HCT116 (cell line): Measurements from ENCODE around the gene MUC4. TPM values are rescaled to one million over a fixed set of nuclear protein-coding genes. Genes with fewer than 3 reads are reported as not detected.

ENCODE experiments used
- ATAC-seq: fragments of 200-7000 bp; cut with Tn5 transposase; 2 replicates; pipeline ENCODE4 v1.9.1; 2020; ENCODE audit warnings: mild to moderate bottlenecking, moderate library complexity
- BruUV-seq: library from RNA; stranded (reverse); fragments of 400-500 nt; replicated peaks from 2 replicates; lab custom pipeline; 2021; lab: Mats Ljungman, UMichigan
- CTCF ChIA-PET: fragments of 300-600 bp; sonication (Branson Sonifier 250); formaldehyde crosslinking; loops from one replicate; lab custom pipeline; 2021; ENCODE audit warnings: antibody characterized with exemption; lab: Charles Lee
- POLR2A ChIA-PET: fragments of 300-600, 350-600 bp; sonication (Branson Sonifier 250); formaldehyde crosslinking; loops from one replicate; lab custom pipeline; 2021; ENCODE audit warnings: antibody characterized with exemption; lab: Charles Lee
- RAD21 ChIA-PET, 2 experiments: fragments of 300-600 bp; sonication (Branson Sonifier 250); formaldehyde crosslinking; loops; one replicate each; lab custom pipeline; 2023; ENCODE audit warnings: low total read pairs in 2 of 2; ENCODE audit not compliant: uncharacterized antibody in 2 of 2, unreplicated experiment in 2 of 2, low non-redundant PET in 1 of 2; lab: Charles Lee
- DNase-seq: peaks from one replicate; pipeline ENCODE4 v3.0.0-alpha.2; 2010; ENCODE audit warnings: low read depth, low spot score
- H2AFZ ChIP-seq: fragments of 200-600 bp; shearing (Covaris generic), sonication (generic); 2 replicates; pipeline ENCODE4 v1.6.1; 2017; ENCODE audit warnings: low read depth, mixed run types, mixed read lengths, antibody characterized with exemption, low read length; ENCODE audit not compliant: poor library complexity, severe bottlenecking
- H3K27ac ChIP-seq: 2 replicates; pipeline ENCODE4 v1.5.1; 2012; ENCODE audit warnings: low read depth, low read length
- H3K27me3 ChIP-seq: fragments of 200-600 bp; sonication (generic); 2 replicates; pipeline ENCODE4 v1.6.1; 2016; ENCODE audit warnings: mixed run types, low read length, mixed read lengths; ENCODE audit not compliant: insufficient read depth
- H3K36me3 ChIP-seq, 2 experiments: fragments of 200-500 bp in 1 of 2; fragments of 200-600 bp in 1 of 2; sonication (Bioruptor generic) in 1 of 2; sonication (generic) in 1 of 2; 2 replicates each; pipeline versions ENCODE4 v1.5.1 to v1.6.1; 2014 to 2016; ENCODE audit warnings: low read length in 2 of 2, inconsistent platforms in 1 of 2, mixed read lengths in 1 of 2, mixed run types in 1 of 2; ENCODE audit not compliant: insufficient read depth in 2 of 2, control insufficient read depth in 1 of 2
- H3K4me1 ChIP-seq, 2 experiments: fragments of 200-600 bp in 1 of 2; sonication (generic) in 1 of 2; 2 replicates each; pipeline versions ENCODE4 v1.5.1 to v1.6.1; 2012 to 2017; ENCODE audit warnings: low read length in 2 of 2, inconsistent platforms in 1 of 2, mild to moderate bottlenecking in 1 of 2, mixed read lengths in 1 of 2, mixed run types in 1 of 2, moderate library complexity in 1 of 2; ENCODE audit not compliant: insufficient read depth in 2 of 2, control insufficient read depth in 1 of 2
- H3K4me2 ChIP-seq: fragments of 200-600 bp; sonication (generic); 2 replicates; pipeline ENCODE4 v1.6.1; 2017; ENCODE audit warnings: mixed run types, low read length, mixed read lengths
- H3K4me3 ChIP-seq, 2 experiments: fragments of 200-600 bp in 1 of 2; sonication (generic) in 1 of 2; replicated peaks in 1 of 2; 2 replicates each; pipeline ENCODE4 v1.5.1; 2011 to 2016; ENCODE audit warnings: low read length in 2 of 2, control low read depth in 1 of 2, low read depth in 1 of 2, mild to moderate bottlenecking in 1 of 2, mixed read lengths in 1 of 2, mixed run types in 1 of 2
- H3K79me2 ChIP-seq: fragments of 200-600 bp; sonication (generic); 2 replicates; pipeline ENCODE4 v1.6.1; 2017; ENCODE audit warnings: mild to moderate bottlenecking, mixed run types, low read length, moderate library complexity, mixed read lengths; ENCODE audit not compliant: insufficient read depth
- H3K9ac ChIP-seq: fragments of 200-600 bp; sonication (generic); 2 replicates; pipeline ENCODE4 v1.6.1; 2016; ENCODE audit warnings: low read length, mixed read lengths
- H3K9me2 ChIP-seq: fragments of 200-600 bp; sonication (generic), shearing (Covaris generic); 2 replicates; pipeline ENCODE4 v1.6.1; 2017; ENCODE audit warnings: mixed run types, mild to moderate bottlenecking, moderate library complexity; ENCODE audit not compliant: insufficient read depth
- H3K9me3 ChIP-seq, 2 experiments: fragments of 200-500 bp in 1 of 2; fragments of 200-600 bp in 1 of 2; sonication (Bioruptor generic) in 1 of 2; sonication (generic) in 1 of 2; 2 replicates each; pipeline ENCODE4 v1.6.1; 2014 to 2017; ENCODE audit warnings: low read length in 2 of 2, mixed read lengths in 2 of 2, inconsistent platforms in 1 of 2, low read depth in 1 of 2, mild to moderate bottlenecking in 1 of 2, mixed run types in 1 of 2, moderate library complexity in 1 of 2; ENCODE audit not compliant: control insufficient read depth in 1 of 2, insufficient read depth in 1 of 2
- H4K20me1 ChIP-seq: fragments of 200-600 bp; sonication (generic), shearing (Covaris generic); 2 replicates; pipeline ENCODE4 v1.6.1; 2017; ENCODE audit warnings: mixed run types, mild to moderate bottlenecking, moderate library complexity; ENCODE audit not compliant: insufficient read depth
- CEBPB ChIP-seq: IDR thresholded peaks from 2 replicates; pipeline ENCODE4 v1.6.1; 2012; ENCODE audit warnings: low read depth
- EZH2 ChIP-seq: fragments of 200-600 bp; sonication (generic); IDR thresholded peaks from 2 replicates; pipeline ENCODE4 v1.6.1; 2017; ENCODE audit warnings: antibody characterized with exemption, mixed run types
- EZH2phosphoT487 ChIP-seq: fragments of 200-600 bp; IDR thresholded peaks from 2 replicates; pipeline ENCODE4 v1.6.1; 2018; ENCODE audit warnings: antibody characterized with exemption, borderline replicate concordance
- POLR2A ChIP-seq: IDR thresholded peaks from 2 replicates; pipeline ENCODE4 v1.7.0; 2011; ENCODE audit warnings: borderline replicate concordance; ENCODE audit not compliant: insufficient read depth, insufficient read length; ENCODE audit errors: extremely low read depth
- RAD21 ChIP-seq: IDR thresholded peaks from 2 replicates; pipeline ENCODE4 v1.6.1; 2012; ENCODE audit warnings: low read depth, mild to moderate bottlenecking
- SP1 ChIP-seq: IDR thresholded peaks from 2 replicates; pipeline ENCODE4 v1.6.1; 2012; ENCODE audit warnings: low read depth
- SRF ChIP-seq: IDR thresholded peaks from 2 replicates; pipeline ENCODE4 v1.6.1; 2012; ENCODE audit warnings: low read depth
- YY1 ChIP-seq: IDR thresholded peaks from 2 replicates; pipeline ENCODE4 v1.6.1; 2011; ENCODE audit warnings: low read length, low read depth, moderate library complexity, mild to moderate bottlenecking; ENCODE audit not compliant: insufficient replicate concordance; ENCODE audit errors: extremely low read depth
- ZFX ChIP-seq: fragments of 450-650 bp; IDR thresholded peaks from 2 replicates; pipeline ENCODE4 v1.6.1; 2017
- intact Hi-C: fragments of 100-400 bp; cut with micrococcal nuclease; formaldehyde crosslinking; loops from 2 replicates; pipeline ENCODE4 v1.10.0; 2022
- total RNA-seq: library from RNA; stranded (reverse); gene quantifications from one replicate; pipeline ENCODE4 v1.2.1, GENCODE V29; 2021; ENCODE audit not compliant: unreplicated experiment
- TF ChIP-seq, protein P1 (sequence below), 3 experiments: fragments of 200-600 bp in 1 of 3; sonication (generic) in 1 of 3; IDR thresholded peaks in 2 of 3; conservative IDR thresholded peaks in 1 of 3; 2 replicates each; pipeline ENCODE4 v1.5.1; 2012 to 2017; ENCODE audit warnings: low read depth in 2 of 3, low read length in 2 of 3, antibody characterized with exemption in 1 of 3, borderline replicate concordance in 1 of 3, control low read depth in 1 of 3, mild to moderate bottlenecking in 1 of 3, mixed read lengths in 1 of 3, mixed run types in 1 of 3, moderate library complexity in 1 of 3; ENCODE audit not compliant: insufficient read depth in 1 of 3

MUC4 gene
- total RNA-seq, 1 experiment from 2014 or later = 0.64 TPM

DNA sequence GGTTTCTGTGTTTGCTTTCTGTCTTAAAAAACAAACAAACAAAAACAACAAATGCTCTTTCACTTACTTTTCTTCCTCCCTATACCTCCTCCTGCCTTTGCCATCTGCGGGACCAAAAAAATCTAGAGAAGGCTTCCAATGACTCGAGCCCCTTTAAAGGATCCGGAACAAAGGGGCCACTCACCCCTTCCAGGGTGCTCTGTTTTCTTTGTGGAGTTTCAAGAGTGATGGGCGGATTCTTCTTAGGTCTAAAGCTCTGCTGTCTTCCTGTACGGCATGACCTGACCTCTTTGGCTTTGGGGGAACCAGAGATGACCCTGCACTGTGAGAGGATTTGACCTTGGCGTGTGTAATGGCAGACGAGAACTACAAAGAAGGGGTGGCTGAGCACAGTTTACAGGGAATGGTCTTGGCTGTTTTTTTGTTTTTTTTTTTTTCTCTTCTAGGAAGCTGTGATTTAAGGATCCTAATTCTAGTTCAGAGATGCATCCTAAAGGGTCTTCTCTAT, 93.2 kb downstream of the MUC4 start (continued):
- TF ChIP-seq, protein P1, sequence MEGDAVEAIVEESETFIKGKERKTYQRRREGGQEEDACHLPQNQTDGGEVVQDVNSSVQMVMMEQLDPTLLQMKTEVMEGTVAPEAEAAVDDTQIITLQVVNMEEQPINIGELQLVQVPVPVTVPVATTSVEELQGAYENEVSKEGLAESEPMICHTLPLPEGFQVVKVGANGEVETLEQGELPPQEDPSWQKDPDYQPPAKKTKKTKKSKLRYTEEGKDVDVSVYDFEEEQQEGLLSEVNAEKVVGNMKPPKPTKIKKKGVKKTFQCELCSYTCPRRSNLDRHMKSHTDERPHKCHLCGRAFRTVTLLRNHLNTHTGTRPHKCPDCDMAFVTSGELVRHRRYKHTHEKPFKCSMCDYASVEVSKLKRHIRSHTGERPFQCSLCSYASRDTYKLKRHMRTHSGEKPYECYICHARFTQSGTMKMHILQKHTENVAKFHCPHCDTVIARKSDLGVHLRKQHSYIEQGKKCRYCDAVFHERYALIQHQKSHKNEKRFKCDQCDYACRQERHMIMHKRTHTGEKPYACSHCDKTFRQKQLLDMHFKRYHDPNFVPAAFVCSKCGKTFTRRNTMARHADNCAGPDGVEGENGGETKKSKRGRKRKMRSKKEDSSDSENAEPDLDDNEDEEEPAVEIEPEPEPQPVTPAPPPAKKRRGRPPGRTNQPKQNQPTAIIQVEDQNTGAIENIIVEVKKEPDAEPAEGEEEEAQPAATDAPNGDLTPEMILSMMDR (IDR thresholded peaks at IDR 0.05 in 2 of 3, conservative IDR thresholded peaks at IDR 0.05 in 1 of 3; ENCODE audit: borderline replicate concordance in 1 of 3, insufficient read depth in 1 of 3, low read depth in 2 of 3, low read length in 2 of 3) = no peak

DNA sequence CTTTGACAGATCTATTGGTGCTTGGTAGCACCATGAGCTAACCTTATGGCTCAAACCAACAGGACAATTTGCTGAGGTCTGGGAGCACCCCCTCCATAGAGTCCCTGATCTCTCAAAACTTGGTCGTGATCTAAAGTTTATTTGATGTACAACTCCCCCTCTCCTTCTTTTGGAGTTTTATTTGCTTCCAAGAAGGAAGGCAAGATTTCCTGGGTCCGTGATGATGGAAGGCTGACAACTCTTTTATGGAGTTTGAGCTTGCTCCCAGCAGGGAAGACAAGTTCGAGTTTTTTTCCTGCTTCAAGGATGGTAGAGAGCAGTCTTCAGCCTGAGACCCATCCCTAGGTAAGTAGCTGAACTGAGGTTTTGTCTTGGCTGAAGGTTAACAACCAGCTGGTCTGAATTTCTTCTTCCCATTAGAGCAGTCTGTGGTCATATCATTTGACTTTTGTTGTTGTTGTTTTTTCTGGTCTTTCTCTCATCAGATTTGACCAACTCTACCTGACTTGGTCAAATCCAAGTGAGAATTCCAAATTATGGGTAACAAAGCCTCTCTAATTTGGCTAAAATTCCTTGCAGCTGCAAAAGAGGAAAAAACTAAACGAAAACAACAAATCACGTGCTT, 93.8 kb downstream of the MUC4 start:
- Histone ChIP-seq H3K9me2 (no peaks in the 10 kb centered on the region), H3K4me2 (no peak overlapping the region), H3K36me3 (no peaks in the 10 kb centered on the region), H3K79me2 (no peaks in the 10 kb centered on the region), H4K20me1 (no peaks in the 10 kb centered on the region), H3K27ac (no peak overlapping the region), H3K9ac (no peak overlapping the region), H3K27me3 (no peaks in the 10 kb centered on the region), H2AFZ (no peak overlapping the region), H3K4me3 (no peak overlapping the region), H3K4me1 (peaks cover 31 to 50% of the 10 kb centered on the region in 2 experiments), H3K9me3 (no peaks in the 10 kb centered on the region)
- POLR2A ChIA-PET = no interaction called here
- CTCF ChIA-PET = interaction anchor here (1.3 kb wide), 1 partner anchor 197 kb away, joined by 3 read pairs; no protein-coding TSS in a partner anchor
- no TSS peak for BruUV-seq
- RAD21 ChIA-PET = no interaction called here
- intact Hi-C loops = no loop called here
- ATAC-seq = no peak
- no peak for DNase-seq
- TF ChIP-seq CEBPB = no peak
- TF ChIP-seq ZFX = no peak
- no peak for TF ChIP-seq POLR2A
- TF ChIP-seq SP1 = no peak
- no peak for TF ChIP-seq EZH2phosphoT487
- no peak for TF ChIP-seq YY1
- TF ChIP-seq SRF = no peak
- TF ChIP-seq RAD21 = no peak
- TF ChIP-seq EZH2 = no peak
